NOMO-1 (cell line): ENCODE results near the gene CD55.

Source experiments
- DNase-seq, 2 experiments: peaks; one replicate each; lab custom pipeline; 2025; ENCODE audit not compliant: unreplicated experiment in 2 of 2; lab: John Stamatoyannopoulos, UW

CD55 gene

GRCh38 chr1:207328004-207328403, 6.5 kb downstream of the CD55 start:
- DNase-seq, result no peak

GRCh38 chr1:207328908-207329440, 7.5 kb downstream of the CD55 start:
- DNase-seq, result no peak

- no peak for DNase-seq
Observed at GRCh38 chr1:207329469-207329868, 8.0 kb downstream of the CD55 start.

GRCh38 chr1:207330011-207330710, 8.7 kb downstream of the CD55 start:
- no peak for DNase-seq

GRCh38 chr1:207331354-207332313, 10.2 kb downstream of the CD55 start:
- peak in 1 of 2 experiments; percentile 56 for DNase-seq

GRCh38 chr1:207333009-207333600, 11.6 kb downstream of the CD55 start:
- no peak for DNase-seq

GRCh38 chr1:207333620-207334019, 12.1 kb downstream of the CD55 start:
- DNase-seq, result no peak

- DNase-seq, result no peak
Observed at GRCh38 chr1:207334337-207334736, 12.9 kb downstream of the CD55 start.

GRCh38 chr1:207335138-207335537, 13.7 kb downstream of the CD55 start:
- no peak for DNase-seq

GRCh38 chr1:207335695-207336363, 14.4 kb downstream of the CD55 start:
- peak; percentile 91 to 96 for DNase-seq

- DNase-seq, result peak in 1 of 2 experiments; percentile 73
Observed at GRCh38 chr1:207336559-207337467, 15.3 kb downstream of the CD55 start.

- DNase-seq, result no peak
Observed at GRCh38 chr1:207342332-207342731, 20.9 kb downstream of the CD55 start.

GRCh38 chr1:207343675-207344074, 22.2 kb downstream of the CD55 start:
- DNase-seq, result no peak

GRCh38 chr1:207344221-207344620, 22.7 kb downstream of the CD55 start:
- DNase-seq, result no peak

- DNase-seq, result no peak
Observed at GRCh38 chr1:207345644-207346477, 24.4 kb downstream of the CD55 start.

- no peak for DNase-seq
Observed at GRCh38 chr1:207346513-207346912, 25.0 kb downstream of the CD55 start.

- DNase-seq, result no peak
Observed at GRCh38 chr1:207349979-207350378, 28.5 kb downstream of the CD55 start.

GRCh38 chr1:207352554-207352953, 31.1 kb downstream of the CD55 start:
- DNase-seq, result no peak

- DNase-seq, result no peak
Observed at GRCh38 chr1:207355060-207355459, 33.6 kb downstream of the CD55 start.
